CD4-positive, alpha-beta T cell treated with Interleukin-1 beta for 1 hour (primary cell): ENCODE measurements around the gene PTGES.
A peak's percentile ranks its signal among the peaks of the same experiment; 100 is the strongest.
"Not testable (repeated sequence)": the region's sequence is repeated elsewhere in the genome, so short reads cannot be mapped to it uniquely, and the experiment has no call there.

ENCODE experiments used
- DNase-seq, 2 donors: peaks; one replicate each; pipeline ENCODE4 v3.0.0-alpha.2; 2020 to 2022

Gene PTGES, protein sequence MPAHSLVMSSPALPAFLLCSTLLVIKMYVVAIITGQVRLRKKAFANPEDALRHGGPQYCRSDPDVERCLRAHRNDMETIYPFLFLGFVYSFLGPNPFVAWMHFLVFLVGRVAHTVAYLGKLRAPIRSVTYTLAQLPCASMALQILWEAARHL

DNA sequence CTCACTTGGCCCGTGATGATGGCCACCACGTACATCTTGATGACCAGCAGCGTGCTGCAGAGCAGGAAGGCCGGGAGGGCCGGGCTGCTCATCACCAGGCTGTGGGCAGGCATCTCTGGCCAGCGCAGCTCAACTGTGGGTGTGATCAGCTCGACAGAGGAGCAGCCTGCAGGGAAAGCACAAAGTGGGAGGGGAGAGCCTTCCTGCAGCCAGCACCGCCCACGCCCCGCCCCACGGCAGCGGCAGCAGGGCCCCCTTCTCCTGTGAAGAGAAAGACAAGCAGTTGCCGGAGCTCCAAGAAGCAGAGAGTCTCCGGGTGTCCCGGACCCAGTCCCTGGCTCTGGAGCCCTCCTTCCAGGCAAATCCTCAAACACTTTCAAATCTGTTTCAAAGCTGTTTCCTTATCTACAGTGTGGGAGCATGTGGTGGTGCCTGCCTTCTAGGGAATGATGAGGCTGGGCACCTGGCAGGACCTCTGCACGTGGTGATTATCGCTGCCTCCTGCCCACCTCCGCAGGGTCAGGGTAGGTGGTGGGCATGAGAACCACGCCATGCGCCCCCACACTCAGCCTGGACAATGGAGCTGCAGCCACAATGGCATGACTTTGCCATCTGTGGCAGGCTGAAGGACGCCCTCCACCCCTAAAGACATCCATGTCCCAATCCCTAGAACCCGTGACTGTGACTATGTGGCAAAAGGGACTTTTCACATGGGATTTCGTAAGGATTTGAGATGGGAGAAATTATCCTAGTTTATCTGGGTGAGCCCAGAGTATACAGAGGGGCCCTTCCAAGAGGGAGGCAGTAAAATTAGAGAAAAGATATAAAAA, at the start of gene PTGES:
Gene PTGES (minus strand): TSS at position 143 of the 830 bp plus-strand sequence. CDS start 30 bp downstream, at position 113.
- peak; percentile 40 to 75 for DNase-seq

DNA sequence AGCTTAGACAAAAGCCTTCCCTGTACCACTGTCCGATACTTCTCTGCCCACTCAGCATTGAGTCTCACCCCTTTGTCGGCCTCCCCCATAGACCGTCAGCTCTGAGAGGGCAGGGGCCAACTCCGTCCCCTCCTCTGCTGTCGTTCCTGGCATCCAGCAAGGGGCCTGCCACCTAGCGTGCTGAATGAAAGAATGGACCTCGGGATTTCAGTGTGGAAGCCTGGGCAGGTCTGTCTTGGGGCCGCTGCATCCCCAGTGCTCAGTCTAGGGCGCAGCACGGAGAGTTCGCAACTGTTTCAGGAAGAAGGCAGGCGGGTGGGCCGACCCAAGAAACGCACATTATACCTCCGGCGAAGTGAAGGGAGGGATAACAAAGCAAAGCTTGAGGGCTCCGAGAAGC, 48.7 kb upstream of the PTGES start:
- DNase-seq = no peak

DNA sequence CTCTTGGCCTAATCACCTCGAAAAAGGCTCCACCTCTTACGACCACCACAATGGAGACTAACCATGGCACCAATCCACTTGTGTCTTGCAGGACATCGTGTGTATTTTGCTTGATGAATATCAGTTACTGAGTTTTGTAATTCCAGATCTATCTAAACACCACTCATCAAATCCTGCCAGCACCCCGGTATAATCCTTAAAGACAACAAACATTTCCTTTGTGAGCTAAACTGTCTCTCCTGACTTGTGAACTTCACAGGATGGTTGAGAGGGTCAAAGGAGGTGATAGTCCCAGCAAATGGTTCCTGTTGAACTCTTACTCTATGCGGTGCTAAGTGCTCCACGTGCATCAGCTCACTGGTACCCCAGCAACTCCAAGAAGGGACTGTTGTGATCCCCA, 46.1 kb upstream of the PTGES start:
- DNase-seq = no peak

DNA sequence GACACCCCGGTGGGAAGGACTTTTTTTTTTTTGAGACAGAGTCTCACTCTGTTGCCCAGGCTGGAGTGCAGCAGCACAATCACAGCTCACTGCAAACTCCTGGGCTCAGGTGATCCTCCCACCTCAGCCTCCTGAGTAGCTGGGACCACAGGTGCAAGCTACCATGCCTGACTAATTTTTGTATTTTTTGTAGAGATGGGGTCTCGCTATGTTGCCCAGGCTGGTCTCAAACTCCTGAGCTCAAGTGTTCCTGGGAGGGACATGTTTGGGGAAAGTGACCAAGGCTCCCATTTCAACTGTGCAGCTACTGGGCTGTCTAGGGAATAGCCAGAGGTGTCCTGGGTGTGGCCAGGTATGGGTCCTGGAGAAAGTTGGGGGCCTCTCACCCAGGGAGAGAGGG, 43.2 kb upstream of the PTGES start:
- not testable (repeated sequence) for DNase-seq

DNA sequence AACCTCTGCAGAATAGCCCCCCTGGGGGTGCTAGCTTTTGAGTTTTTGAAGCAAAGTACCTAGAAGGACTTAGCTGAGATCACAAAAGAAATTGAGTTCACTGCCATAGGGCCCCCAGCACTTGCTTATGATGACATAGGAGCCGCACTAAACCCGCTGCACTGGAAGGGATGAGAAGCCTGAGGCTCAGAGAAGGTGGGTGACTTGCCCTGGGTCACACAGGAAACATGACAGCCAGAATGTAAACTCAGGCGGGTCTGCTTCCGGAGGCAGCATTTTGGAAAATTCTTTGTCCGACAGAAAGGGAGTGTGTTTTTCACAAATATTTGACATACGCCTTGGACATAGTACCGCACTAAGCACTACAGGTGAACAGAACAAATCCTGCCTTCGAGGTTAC, 41.7 kb upstream of the PTGES start:
- DNase-seq = no peak

DNA sequence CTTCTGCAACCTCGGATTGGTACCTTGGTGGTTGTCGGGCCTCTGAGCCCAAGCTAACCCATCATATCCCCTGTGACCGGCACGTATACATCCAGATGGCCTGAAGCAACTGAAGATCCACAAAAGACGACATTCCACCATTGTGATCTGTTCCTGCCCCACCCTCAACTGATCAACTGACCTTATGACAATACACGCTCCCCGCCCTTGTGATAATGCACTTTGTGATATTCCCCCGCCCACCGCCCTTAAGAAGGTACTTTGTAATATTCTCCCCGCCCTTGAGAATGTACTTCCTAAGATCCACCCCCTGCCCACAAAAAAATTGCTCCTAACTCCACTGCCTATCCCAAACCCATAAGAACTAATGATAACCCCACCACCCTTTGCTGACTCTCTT, 33.6 kb upstream of the PTGES start:
- DNase-seq = no peak

DNA sequence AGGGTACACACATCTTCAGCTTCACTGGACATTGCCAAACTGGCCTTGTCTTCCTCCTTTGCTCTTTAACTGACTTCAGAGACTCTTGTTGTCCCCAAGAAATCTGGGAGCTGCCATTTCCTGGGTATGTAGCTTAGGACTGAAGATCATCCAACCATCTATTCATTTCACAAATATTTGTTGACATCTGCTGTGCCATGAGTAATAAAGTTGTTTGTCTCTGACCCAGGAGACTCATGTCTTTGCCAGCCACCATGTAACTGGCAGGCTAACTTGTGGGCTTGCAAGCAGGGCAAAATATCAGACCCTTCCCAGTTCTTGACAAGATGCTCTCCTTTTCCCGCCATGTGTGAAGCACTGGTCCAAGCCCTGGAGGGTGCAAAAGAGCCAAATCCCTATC, 33.0 kb upstream of the PTGES start:
- no peak for DNase-seq

DNA sequence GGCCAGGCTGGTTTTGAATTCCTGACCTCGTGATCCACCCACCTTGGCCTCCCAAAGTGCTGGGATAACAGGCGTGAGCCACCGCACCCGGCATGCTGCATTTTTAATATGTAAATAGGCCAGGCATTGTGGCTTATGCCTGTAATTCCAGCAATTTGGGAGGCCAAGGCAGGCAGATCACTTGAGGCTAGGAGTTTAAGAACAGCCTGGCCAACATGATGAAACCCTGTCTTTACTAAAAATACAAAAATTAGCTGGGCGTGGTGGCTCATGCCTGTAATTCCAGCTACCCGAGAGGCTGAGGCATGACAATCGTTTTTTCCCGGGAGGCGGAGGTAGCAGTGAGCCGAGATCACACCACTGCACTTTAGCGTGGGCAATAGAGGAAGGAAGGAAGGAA, 32.1 kb upstream of the PTGES start:
- DNase-seq = not testable (repeated sequence)

DNA sequence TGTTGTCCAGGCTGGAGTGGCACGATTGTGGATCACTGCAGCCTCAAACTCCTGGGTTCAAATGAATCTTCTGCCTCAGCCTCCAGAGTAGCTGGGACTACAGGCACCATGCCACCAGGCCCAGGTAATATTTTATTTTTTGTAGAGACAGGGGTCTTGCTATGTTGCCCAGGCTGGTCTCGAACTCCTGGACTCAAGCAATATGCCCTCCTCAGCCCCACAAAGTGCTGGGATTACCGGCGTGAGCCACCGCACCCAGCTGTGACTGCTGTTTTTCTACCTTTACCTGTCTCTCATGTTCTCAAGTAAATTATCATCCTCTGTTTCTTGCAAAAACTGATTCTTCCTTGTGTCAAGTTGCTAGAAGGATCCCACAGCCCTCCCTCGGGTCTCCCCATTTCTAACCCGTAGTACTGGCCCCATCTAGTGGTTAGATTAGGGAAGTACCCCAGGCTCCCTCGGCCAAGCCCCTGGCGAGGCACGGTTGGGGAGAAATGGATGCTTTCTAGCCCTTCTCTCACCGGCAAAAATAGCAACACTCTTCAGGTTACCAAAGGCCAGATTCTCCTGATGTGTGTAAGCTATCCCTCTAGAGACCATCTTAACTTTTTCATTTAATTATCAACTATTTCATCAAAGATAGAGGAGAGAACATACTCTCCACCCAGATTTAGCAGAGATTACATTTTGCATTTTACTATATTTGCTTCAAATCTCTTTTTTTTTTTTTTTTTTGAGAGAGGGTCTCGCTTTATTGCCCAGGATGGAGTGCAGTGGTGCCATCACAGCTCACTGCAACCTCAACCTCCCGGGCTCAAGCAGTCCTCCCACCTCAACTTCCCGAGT, 30.9 kb upstream of the PTGES start:
- DNase-seq = peak; percentile 73 to 82

DNA sequence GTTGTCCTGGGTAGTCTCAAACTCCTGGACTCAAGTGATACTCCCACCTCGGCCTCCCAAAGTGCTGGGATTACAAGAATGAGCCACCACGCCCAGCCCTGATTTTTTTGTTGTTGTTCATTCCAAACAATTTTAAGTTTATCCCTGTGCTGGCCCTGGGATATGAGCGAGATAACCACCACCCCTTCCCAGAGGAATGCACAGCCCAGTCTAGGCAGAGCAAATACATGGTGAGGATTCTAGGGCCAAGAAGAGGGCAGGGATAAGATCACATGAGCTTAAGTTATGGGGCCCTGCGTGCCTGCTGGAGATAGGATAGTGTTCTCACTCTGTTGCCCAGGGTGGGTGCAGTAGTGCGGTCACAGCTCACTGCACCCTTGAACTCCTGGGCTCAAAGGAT, 29.1 kb upstream of the PTGES start:
- DNase-seq = no peak

DNA sequence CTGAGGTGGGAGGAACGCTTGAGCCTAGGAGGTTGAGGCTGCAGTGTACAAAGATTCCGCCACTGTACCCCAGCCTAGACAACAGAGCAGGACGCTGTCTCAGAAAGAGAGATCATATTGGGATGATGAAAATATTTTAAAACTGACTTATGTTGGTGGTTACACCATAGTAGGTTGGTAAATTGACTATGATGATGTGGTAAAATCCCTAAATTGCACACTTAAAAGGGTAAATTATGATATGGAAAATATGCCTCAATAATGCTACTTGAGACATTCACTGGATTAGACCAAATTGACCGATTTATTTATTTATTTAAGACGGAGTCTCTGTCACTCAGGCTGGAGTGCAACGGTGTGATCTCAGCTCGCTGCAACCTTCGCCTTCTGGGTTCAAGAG, 28.3 kb upstream of the PTGES start:
- DNase-seq = no peak

DNA sequence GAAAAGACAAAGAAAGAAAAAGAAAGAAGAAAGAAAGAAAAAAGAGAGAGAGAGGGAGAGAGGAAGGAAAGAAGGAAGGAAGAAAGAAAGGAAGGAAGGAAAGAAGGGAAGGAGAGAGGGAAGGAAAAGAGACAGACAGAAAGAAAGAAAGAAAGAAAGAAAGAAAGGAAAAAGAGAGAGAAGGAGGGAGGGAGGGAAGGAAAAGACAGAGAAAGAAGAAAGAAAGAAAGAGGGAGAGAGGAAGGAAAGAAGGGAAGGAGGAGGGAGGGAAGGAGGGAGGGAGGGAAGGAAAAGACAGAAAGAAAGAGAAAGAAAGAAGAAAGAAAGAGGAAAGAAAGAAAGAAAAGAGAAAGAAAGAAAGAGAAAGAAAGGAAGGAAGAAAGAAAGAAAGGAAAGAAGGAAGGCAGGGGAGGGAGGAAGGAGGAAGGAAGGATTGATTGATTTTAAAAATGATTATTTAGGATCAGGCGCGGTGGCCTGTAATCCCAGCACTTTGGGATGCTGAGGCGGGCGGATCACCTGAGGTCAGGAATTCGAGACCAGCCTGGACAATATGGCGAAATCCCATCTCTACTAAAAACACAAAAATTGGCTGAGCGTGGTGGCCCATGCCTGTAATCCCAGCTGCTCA, 26.8 kb upstream of the PTGES start:
- DNase-seq = no peak

DNA sequence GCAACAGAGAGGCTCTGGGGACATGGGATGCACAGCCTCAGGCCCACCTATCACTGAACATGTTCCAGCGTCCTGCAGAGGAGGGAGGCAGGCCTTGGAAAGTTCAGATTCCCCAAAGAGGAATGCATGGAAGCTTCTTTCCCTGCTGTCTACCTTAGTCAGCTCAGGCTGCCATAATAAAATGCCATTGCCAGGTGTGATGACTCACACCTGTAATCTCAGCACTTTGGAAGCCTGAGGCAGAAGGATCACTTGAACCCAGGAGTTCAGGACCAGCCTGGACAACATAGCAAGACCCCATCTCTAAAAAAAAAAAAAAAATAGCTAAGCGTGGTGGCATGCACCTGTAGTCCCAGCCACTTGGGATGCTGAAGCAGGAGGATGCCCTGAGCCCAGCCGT, 25.6 kb upstream of the PTGES start:
- no peak for DNase-seq

DNA sequence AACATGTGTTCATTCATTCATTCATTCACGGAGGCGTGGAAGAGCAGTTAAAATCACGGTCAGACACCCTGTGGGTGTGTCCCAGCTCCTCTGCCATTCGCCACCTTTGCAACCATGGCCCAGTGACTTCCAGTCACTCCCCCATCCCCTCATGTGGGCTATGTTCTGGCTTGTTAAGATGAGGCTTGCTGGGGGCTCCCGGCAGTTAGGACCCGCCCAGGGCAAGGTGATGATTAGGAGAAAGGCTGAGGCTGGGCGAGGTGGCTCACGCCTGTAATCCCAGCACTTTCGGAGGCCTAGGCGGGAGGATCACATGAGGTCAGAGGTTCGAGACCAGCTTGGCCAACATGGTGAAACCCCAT, 24.9 kb upstream of the PTGES start:
- peak in 1 of 2 donors; percentile 20 for DNase-seq

DNA sequence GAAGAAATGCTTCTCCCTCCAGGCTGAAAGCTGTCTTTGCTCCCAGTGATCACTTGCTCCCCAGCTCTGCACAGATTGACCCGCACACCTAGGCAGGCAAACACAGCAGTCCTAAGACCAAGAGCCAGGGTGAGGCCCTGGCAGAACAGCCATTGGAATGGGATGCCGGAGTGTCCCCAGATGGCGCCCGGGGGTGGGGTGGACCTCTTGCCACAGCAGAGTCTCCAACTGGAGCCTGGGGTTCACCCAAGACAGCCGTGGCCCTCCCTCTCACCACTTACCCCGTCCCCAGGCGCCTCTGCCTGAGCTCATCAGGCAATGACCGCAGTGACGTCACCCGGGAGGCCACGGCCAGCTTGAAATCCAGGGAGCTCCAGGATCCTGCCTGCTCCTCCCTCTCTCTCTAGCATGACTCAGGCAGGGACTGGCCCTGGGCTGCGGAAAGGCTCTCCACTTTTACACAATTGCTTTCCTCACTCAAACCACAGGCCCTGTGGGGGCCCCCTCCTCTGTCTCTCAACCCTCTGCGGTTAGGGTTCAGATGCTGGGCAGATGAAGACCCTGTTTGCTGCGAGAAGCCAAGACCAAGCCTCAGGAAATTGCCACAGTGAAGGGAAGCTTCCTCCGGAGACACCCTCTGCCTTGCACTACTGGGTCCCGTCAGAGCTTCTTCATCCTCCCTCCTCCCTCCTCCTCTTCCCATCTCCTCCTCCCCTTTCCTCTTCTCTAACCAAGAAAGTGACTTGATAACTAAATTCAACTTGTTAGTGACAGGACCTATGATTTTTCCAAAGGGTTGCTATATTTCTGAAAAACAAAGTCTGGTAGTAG, 24.3 kb upstream of the PTGES start:
- peak; percentile 37 to 92 for DNase-seq

DNA sequence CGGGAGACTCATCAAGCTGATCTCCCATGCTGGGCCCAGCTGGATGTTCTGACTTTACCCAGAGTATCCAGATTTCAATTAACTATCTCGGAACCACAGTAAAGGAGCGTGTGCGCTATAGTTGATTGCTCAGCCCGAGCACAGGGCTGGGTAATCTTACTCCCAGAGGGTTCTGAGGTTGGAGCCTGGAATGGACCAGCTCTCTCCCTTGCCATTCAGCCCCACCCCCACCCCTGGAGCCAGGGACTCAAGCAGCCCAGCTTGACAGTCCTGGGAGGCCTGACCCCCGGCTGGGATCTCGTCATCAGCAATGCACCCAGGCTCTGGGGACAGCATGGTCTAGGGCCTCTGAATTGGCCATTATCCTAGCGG, 23.7 kb upstream of the PTGES start:
- DNase-seq = no peak

DNA sequence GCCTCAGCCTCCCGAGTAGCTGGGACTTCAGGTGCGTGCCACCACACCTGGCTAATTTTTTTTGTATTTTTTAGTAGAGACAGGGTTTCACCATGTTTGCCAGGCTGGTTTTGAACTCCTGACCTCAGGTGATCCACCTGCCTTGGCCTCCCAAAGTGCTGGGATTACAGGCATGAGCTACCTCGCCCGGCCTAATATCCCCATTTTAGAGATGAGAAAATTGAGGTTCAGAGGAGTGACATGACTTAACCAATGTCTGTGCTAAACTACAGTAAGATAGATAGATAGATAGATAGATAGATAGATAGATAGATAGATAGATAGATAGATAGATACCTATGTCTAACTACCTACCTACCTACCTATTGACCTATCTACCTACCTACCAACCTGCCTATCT, 23.3 kb upstream of the PTGES start:
- not testable (repeated sequence) for DNase-seq

DNA sequence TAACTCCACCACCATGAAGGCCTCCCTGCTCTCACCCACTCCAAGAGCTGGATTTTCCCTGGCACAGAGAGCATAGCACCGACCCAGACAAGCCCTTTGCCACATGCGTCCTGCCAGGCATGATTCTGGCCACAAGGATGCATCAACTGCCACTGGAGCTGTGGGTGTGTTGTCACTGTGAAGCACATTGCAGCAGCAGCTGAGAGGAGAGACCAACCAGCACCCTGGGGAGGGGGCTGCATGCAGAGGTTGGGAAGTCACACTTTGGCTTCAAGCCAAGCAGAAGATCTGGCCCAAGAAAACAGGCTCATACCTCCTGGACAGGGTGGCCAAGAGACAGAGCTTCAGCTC, 22.6 kb upstream of the PTGES start:
- DNase-seq = peak in 1 of 2 donors; percentile 7

DNA sequence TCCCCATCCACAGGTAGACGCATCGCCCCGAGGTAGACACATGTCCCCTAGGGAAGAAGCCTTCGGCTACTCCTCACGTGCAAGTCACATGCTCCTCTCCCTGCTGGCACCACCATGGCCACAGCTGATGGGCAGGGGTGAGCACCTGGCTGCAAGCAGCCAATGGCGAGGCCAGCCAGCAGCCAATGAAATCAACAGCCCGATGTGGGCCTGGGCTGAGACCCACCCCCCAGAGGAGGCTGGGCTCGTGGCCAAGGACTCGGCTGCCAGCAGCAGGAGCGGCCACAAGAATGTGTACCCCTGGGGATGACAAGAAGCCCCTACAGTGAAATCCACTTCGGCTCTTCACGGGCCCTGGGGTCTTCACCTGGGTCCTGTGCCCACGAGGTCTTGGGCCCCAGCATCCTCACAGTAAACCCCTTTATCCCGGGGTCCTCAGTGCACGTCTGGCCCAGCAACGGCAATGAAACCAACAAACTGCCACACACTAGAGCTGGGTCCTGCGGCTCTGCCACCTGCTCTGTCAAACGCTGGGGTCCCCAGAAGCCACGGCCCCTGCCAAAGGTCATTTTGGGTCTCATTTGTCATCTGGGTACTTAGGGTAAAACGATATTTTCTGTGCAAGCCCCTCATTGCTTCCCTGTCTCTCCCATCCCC, 22.1 kb upstream of the PTGES start:
- no peak for DNase-seq

DNA sequence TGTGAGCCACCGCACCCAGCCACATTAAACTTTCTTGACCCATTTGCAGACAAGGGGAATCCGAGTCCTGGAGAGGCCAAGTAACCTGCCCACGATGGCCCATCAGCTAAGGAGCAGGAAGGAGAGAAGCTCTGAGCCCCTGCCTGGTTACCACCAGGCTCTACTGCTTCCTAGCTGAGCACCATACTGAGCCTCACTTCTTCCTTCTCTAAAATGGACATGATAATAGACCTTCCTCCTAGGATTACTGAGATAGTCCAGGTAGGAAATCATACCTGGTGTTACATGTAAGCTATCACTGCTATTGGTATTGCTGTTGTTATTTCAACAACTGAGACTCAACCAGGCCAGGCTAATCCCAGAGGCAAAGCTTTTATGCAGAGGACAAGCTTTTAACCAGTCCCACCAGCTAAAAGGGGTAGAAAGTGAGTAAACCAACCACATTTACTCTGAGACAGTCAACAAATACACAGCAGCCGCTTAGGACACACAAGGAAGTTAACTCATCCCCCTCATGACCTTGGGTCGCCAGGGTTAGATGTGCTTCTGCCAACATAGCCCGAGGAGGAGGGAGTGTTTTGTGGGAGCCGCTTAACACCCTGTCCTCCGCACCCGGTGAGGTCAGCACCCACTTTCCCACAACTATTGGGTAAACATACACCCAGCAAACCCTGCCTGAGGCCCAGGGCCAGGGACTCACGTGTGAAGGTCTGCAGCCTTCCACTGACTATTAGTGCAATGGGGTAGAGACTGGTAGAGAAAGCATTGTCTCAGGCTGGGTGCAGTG, 20.6 kb upstream of the PTGES start:
- peak; percentile 15 to 86 for DNase-seq

DNA sequence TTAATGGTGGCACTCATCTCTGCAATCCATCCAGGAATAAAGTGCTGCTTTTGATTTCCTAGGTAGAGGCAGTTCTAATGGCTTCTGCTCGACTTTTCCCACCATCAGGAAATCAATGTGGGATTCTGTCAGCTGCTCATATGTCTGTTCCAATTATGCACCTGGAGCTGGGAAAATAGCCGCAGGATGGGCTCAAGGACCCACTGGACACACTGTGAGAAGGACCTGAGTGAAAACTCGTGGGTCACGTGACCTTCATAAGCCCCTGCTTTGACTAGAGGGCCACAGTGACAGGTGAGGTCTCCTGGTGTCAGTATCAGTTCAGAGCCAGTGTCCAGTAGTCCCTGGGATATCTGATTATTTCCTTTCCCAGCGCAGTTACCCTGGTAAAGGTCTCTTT, 17.9 kb upstream of the PTGES start:
- no peak for DNase-seq
